Activated T-cell treated with anti-CD3 and anti-CD28 coated beads, Interleukin-2, amount 50 U/mL, for 24 hours (primary cell): ENCODE measurements around the gene SEMA5A.

Experiments
- DNase-seq: peaks from one replicate; pipeline ENCODE4 v3.0.0-alpha.2; 2020
- H3K27ac Mint-ChIP-seq: 2 replicates; pipeline ENCODE4 v1.8.0; 2020; ENCODE audit warnings: mild to moderate bottlenecking, mixed read lengths
- H3K27me3 Mint-ChIP-seq: 2 replicates; pipeline ENCODE4 v1.8.0; 2020; ENCODE audit warnings: mixed read lengths
- H3K36me3 Mint-ChIP-seq: 2 replicates; pipeline ENCODE4 v1.8.0; 2020; ENCODE audit warnings: low read depth, mixed read lengths
- H3K4me1 Mint-ChIP-seq: 2 replicates; pipeline ENCODE4 v1.8.0; 2020; ENCODE audit warnings: low read depth, mixed read lengths
- H3K4me3 Mint-ChIP-seq: 2 replicates; pipeline ENCODE4 v1.8.0; 2020; ENCODE audit warnings: mild to moderate bottlenecking, moderate library complexity, mixed read lengths
- H3K9me3 Mint-ChIP-seq: 2 replicates; pipeline ENCODE4 v1.8.0; 2020; ENCODE audit warnings: mixed read lengths

SEMA5A gene

GRCh38 chr5:9265441-9266287 lies 280.2 kb downstream of the SEMA5A start:
- DNase-seq, result no peak
- Mint-ChIP-seq H3K27me3 (no peaks in the 10 kb centered on the region), H3K9me3 (peaks cover 5% of the 10 kb centered on the region), H3K4me1 (no peaks in the 10 kb centered on the region), H3K27ac (no peak overlapping the region), H3K4me3 (no peak overlapping the region), H3K36me3 (no peaks in the 10 kb centered on the region)

DNA sequence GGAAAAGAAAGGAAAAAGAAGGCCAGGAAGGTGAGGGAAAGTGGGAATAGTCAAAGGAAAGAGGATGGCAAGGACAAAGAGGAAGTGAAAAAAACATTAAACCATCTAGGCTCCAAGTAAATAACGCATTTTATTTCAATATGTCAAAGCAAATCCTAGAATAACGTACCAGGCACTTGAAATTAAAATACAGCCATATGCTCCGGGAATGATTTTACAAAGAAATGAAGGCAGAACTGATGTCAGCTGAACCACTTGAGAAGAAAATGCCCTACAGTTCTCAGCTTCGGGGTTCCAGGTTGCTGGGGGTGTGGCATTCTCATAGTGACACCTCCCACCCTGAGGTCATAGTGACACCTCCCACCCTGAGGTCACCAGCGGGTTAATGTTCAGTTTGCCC lies 281.6 kb downstream of the SEMA5A start:
- H3K27ac Mint-ChIP-seq, result no peak overlapping the region
- H3K27me3 Mint-ChIP-seq, result no peaks in the 10 kb centered on the region
- peaks cover 5% of the 10 kb centered on the region for H3K9me3 Mint-ChIP-seq
- DNase-seq, result no peak
- H3K4me1 Mint-ChIP-seq, result no peaks in the 10 kb centered on the region
- no peaks in the 10 kb centered on the region for H3K36me3 Mint-ChIP-seq
- no peak overlapping the region for H3K4me3 Mint-ChIP-seq

DNA sequence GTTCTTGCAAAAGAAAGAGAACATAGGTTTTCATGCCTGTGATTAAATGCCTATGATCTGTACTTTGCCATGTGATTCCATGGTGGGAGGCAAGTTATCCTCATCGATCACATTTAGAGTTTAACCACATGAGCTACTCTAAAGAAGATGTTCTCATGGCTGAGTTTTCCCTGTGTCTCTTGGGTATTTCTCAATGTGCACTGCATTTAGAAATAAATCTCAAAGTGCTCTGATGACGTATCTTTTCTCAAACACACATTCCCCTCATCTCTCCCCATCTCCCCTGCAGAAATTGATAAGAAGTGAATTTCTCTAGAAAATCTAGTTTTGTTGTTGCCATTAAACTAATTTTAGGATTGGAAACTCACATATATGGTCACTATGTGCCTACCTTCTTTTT lies 282.2 kb downstream of the SEMA5A start:
- no peaks in the 10 kb centered on the region for H3K36me3 Mint-ChIP-seq
- no peaks in the 10 kb centered on the region for H3K4me1 Mint-ChIP-seq
- DNase-seq, result no peak
- no peak overlapping the region for H3K4me3 Mint-ChIP-seq
- no peak overlapping the region for H3K27ac Mint-ChIP-seq
- H3K9me3 Mint-ChIP-seq, result peaks cover 5% of the 10 kb centered on the region
- no peaks in the 10 kb centered on the region for H3K27me3 Mint-ChIP-seq

GRCh38 chr5:9251379-9251980 lies 294.4 kb downstream of the SEMA5A start:
- Mint-ChIP-seq H3K4me3 (no peak overlapping the region), H3K36me3 (no peaks in the 10 kb centered on the region), H3K27ac (no peak overlapping the region), H3K9me3 (peaks cover 4% of the 10 kb centered on the region), H3K4me1 (no peaks in the 10 kb centered on the region), H3K27me3 (no peaks in the 10 kb centered on the region)
- DNase-seq, result no peak

GRCh38 chr5:9249231-9249630 lies 296.6 kb downstream of the SEMA5A start:
- H3K36me3 Mint-ChIP-seq, result no peaks in the 10 kb centered on the region
- no peaks in the 10 kb centered on the region for H3K4me1 Mint-ChIP-seq
- no peak overlapping the region for H3K4me3 Mint-ChIP-seq
- no peaks in the 10 kb centered on the region for H3K27me3 Mint-ChIP-seq
- peaks cover 4% of the 10 kb centered on the region for H3K9me3 Mint-ChIP-seq
- no peak for DNase-seq
- no peak overlapping the region for H3K27ac Mint-ChIP-seq

DNA sequence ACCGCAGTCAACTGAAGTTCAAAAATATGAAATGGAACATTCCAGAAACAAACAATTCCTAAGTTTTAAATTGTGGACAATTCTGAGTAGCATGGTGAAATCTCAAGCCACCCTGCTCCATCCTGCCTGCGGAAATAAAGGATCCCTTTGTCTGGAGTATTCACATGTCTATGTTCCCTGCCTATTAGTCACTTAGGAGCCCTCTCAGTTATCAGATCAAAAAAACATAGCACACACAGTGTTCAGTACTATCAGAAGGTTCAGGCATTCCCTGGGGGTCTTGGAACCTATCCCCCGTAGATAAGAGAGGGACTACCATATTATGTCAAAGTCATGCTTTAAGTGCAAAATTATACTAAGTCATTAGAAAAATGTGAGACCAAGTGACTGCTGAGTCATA lies 300.8 kb downstream of the SEMA5A start:
- no peak overlapping the region for H3K27ac Mint-ChIP-seq
- H3K4me1 Mint-ChIP-seq, result no peaks in the 10 kb centered on the region
- no peaks in the 10 kb centered on the region for H3K36me3 Mint-ChIP-seq
- no peak overlapping the region for H3K4me3 Mint-ChIP-seq
- no peaks in the 10 kb centered on the region for H3K27me3 Mint-ChIP-seq
- peaks cover 4% of the 10 kb centered on the region for H3K9me3 Mint-ChIP-seq
- DNase-seq, result no peak

- no peak overlapping the region for H3K4me3 Mint-ChIP-seq
- DNase-seq, result no peak
- no peaks in the 10 kb centered on the region for H3K27me3 Mint-ChIP-seq
- H3K27ac Mint-ChIP-seq, result no peak overlapping the region
- H3K4me1 Mint-ChIP-seq, result no peaks in the 10 kb centered on the region
- peaks cover 4% of the 10 kb centered on the region for H3K9me3 Mint-ChIP-seq
- H3K36me3 Mint-ChIP-seq, result no peaks in the 10 kb centered on the region
Measured at GRCh38 chr5:9244417-9244816, 301.5 kb downstream of the SEMA5A start.

GRCh38 chr5:9241479-9242305 lies 304.2 kb downstream of the SEMA5A start:
- Mint-ChIP-seq H3K27ac (no peak overlapping the region), H3K27me3 (no peaks in the 10 kb centered on the region), H3K36me3 (no peaks in the 10 kb centered on the region), H3K4me3 (no peak overlapping the region), H3K9me3 (no peaks in the 10 kb centered on the region), H3K4me1 (no peaks in the 10 kb centered on the region)
- no peak for DNase-seq

DNA sequence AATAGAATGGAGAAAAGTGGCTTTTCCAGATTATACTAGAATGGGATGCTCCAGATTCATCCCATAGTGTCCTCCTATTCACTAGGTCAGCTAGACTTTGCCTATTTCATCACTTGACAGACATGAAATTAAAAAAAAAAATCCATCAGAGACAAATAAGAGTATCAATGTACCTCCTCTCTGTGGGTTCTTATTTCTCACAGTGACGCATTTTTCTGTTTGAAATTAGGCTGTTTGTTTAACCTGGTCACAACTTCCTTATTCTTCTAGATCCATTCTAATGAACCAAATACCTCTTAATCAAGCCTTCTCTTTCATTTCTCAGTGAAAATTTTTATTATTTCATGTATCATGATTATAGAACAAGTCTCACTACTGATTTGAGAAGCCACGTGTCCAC lies 305.4 kb downstream of the SEMA5A start:
- Mint-ChIP-seq H3K36me3 (no peaks in the 10 kb centered on the region), H3K4me3 (no peak overlapping the region), H3K27ac (no peak overlapping the region), H3K27me3 (no peaks in the 10 kb centered on the region), H3K9me3 (no peaks in the 10 kb centered on the region), H3K4me1 (no peaks in the 10 kb centered on the region)
- no peak for DNase-seq

DNA sequence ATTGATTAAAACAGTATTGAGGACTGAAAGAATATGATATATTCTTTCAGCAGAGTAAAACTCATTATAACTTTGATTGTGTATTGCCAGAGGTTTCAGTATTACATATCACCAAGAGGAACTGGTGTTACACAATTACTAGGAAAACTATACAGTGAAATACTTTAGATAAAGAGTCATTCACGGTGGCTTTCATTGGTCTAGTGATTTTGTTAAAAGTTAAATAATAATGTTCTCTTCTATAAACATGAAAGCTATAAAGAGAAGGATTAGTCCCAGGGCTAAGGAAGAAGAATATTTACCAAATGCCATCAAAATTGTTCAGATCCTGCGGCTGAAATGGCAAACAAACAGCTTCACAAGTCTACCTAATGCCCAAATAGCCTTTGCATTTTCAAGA lies 306.2 kb downstream of the SEMA5A start:
- no peaks in the 10 kb centered on the region for H3K27me3 Mint-ChIP-seq
- H3K9me3 Mint-ChIP-seq, result no peaks in the 10 kb centered on the region
- no peaks in the 10 kb centered on the region for H3K36me3 Mint-ChIP-seq
- H3K4me3 Mint-ChIP-seq, result no peak overlapping the region
- no peak overlapping the region for H3K27ac Mint-ChIP-seq
- H3K4me1 Mint-ChIP-seq, result no peaks in the 10 kb centered on the region
- no peak for DNase-seq

- Mint-ChIP-seq H3K4me3 (no peak overlapping the region), H3K27ac (no peak overlapping the region), H3K36me3 (no peaks in the 10 kb centered on the region), H3K9me3 (no peaks in the 10 kb centered on the region), H3K27me3 (no peaks in the 10 kb centered on the region), H3K4me1 (no peaks in the 10 kb centered on the region)
- DNase-seq, result no peak
Measured at GRCh38 chr5:9239071-9239470, 306.8 kb downstream of the SEMA5A start.

DNA sequence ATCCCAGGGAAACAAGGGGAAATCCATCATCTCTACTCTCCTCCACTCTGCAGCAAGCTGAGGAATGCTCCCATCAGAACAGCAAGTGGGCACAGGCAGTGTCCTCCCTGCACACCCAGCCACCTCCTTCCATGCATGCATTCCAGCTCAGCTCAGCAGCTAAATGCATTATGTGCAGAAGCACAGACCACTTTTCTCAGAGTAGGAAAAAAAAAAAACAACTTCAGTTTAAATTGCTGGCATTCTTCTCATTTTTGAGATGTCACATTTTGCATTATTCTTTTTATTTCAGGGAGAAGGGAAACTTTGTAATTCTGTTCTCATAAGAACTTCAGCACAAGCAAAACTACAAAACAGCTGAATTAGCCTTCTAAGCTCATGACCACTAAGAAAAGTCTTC lies 312.2 kb downstream of the SEMA5A start:
- H3K36me3 Mint-ChIP-seq, result no peaks in the 10 kb centered on the region
- no peak overlapping the region for H3K27ac Mint-ChIP-seq
- DNase-seq, result no peak
- H3K9me3 Mint-ChIP-seq, result peaks cover 12% of the 10 kb centered on the region
- no peak overlapping the region for H3K4me3 Mint-ChIP-seq
- no peaks in the 10 kb centered on the region for H3K4me1 Mint-ChIP-seq
- no peaks in the 10 kb centered on the region for H3K27me3 Mint-ChIP-seq

GRCh38 chr5:9233035-9233434 lies 312.8 kb downstream of the SEMA5A start:
- no peaks in the 10 kb centered on the region for H3K4me1 Mint-ChIP-seq
- peaks cover 12% of the 10 kb centered on the region for H3K9me3 Mint-ChIP-seq
- no peaks in the 10 kb centered on the region for H3K27me3 Mint-ChIP-seq
- H3K4me3 Mint-ChIP-seq, result no peak overlapping the region
- H3K27ac Mint-ChIP-seq, result no peak overlapping the region
- no peak for DNase-seq
- no peaks in the 10 kb centered on the region for H3K36me3 Mint-ChIP-seq

DNA sequence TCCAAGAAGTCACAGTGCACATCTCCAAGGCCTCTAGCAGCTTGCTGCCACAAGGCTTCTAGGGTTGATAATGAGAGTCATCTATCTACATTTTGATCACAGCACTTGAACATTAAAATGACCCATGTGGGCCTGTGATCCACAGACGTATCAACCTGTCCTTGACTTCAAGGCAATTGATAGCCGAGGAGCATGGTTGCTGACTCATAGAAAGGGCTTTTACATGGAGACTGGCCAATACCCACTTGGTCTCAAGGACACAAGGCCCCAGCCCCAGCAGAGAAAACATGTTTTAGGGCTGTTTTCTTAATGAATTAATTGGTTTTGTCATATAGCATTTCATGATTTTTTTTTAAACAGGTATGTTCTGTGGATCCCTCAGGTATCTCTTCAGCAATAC lies 314.0 kb downstream of the SEMA5A start:
- H3K4me3 Mint-ChIP-seq, result no peak overlapping the region
- no peak for DNase-seq
- no peaks in the 10 kb centered on the region for H3K36me3 Mint-ChIP-seq
- peaks cover 15% of the 10 kb centered on the region for H3K9me3 Mint-ChIP-seq
- no peaks in the 10 kb centered on the region for H3K27me3 Mint-ChIP-seq
- no peak overlapping the region for H3K27ac Mint-ChIP-seq
- H3K4me1 Mint-ChIP-seq, result no peaks in the 10 kb centered on the region

GRCh38 chr5:9230355-9230754 lies 315.5 kb downstream of the SEMA5A start:
- Mint-ChIP-seq H3K4me3 (no peak overlapping the region), H3K4me1 (no peaks in the 10 kb centered on the region), H3K27me3 (no peaks in the 10 kb centered on the region), H3K36me3 (no peaks in the 10 kb centered on the region), H3K27ac (no peak overlapping the region), H3K9me3 (peaks cover 15% of the 10 kb centered on the region)
- no peak for DNase-seq
